HG03159 (cell line): ENCODE data around the gene CD247.

Experiments used
- ATAC-seq: cut with Tn5 transposase; IDR thresholded peaks from one replicate; pipeline ENCODE4 v1.9.1; 2021; ENCODE audit warnings: mild to moderate bottlenecking, moderate library complexity; ENCODE audit not compliant: unreplicated experiment

Gene CD247

DNA sequence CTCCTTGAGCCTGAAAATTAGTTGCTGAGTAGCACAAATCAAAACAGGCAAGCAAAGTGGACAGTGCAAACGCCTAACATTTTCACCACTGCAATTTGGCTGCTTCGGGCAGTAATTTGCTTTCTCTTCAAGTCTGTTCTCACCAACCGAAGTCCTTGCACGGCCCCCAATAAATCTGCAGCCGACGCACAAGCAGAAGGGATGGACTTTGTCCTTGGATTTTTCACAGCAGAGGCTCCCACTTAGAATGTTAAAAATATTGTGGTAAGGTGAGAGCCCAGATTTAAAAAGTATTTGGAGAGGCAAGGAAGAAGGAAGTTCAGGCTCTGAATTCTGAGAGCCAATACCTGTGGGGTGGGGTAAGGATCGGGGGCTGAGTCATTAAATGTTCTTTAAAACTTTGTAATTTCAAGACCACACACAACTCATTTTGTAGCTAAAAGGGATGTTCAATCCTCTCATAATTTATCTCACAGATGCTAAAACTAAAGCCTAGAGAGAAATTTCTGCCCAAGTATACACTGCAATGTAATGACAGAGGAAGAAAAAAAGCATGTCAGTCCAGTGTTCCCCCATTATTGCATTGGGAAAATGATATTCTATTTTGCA is 6.2 kb downstream of the CD247 start:
- ATAC-seq, result no peak

DNA sequence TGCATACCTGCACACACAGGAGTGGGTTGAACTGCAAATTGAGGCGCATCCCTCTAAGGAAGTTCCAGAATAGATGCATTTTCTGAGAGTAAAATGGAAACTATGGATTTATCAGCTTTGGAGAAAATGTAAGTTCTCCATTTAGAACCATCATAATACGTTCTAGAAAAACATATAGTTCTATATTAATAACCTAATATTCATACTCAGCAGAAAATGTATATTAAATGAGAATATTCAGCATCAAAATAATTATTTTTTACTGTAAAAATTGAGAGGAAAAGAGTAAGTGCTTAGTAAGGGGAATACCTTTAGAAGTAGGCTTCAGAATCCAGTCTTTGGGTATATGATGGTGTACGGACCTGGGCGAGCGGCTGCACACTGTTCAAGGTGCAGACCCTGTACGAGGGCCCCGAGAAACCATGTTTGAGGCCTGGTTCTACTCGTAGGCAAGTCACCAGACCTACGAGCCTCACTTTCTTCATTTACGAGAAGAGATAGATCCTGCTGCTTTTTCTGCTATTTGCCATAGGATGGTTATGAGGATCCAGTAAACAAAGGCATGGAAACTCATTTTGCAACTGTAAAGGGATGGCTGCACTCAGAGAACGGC is 6.8 kb downstream of the CD247 start:
- no peak for ATAC-seq

DNA sequence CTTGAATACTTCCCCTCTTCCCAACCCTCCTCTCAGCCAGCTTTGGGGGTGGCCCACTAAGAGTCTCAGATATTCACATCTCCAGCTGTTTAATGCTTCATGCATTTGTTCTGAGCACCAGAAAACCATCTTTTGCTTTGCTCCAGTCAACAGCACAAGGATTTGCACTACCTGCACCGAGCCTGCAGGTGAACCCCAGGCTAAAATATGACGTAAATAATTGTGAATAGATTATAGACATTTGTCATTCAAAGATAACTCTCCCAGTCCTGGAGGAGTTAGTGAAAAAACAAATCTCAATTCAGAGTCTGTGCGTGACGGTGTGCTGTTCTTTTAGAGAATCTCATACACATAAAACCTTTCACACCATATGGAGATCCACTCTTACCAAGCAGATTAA is 7.4 kb downstream of the CD247 start:
- ATAC-seq, result no peak

DNA sequence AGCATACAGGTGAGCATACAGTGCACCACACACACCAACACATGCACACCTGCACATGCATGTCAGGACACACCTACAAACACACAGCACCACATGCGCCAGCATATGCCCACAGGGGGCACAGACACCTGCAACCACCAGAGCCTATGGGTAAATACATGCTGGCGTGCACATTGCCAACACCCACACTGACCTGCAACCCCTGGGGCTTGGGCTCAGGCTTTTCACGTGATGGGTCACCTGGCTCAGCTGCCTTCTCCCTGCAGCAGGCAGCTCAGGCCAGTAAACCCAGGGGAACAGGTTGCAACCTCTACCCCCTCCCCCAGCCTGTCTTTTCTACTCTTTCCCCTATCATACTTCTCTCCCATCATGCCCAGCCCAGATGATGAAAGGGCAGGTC is 8.1 kb downstream of the CD247 start:
- ATAC-seq, result no peak

DNA sequence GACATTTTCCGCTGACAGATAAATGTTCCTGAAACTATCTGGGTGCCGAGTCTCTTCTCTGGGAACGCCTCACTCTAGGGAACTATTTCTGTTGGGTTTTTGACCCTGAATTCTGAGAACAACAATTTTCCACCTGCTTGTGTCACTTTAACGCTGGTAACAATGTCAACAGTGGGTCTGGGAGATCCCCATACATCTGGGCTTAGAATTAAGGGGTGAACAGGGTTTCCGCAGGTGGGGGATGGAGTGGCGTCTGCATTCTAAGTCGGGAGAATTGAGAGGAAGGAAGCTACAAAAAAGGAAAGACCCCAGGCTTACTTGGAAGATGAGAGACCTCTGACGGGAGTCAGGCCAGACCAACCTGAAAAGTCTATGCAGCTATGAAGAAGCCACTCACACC is 8.7 kb downstream of the CD247 start:
- ATAC-seq, result no peak

DNA sequence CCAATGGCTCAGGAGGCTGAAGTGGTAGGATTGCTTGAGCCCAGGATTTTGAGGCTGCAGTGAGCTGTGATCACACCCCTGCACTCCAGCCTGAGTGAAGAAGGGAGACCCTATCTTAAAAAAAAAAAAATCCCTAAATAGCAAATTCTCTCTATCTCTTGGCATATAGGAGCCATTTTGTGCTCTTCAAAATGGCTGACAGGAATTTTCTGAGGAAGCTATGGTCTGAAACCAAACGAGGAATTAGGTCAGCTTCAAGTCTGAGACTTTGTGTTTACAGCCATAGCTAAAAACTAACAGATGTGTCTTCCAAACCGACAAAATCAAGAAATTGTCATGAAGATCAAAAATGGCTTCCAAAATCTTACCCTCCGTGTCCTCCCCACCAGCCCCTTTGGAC is 10.6 kb downstream of the CD247 start:
- no peak for ATAC-seq

DNA sequence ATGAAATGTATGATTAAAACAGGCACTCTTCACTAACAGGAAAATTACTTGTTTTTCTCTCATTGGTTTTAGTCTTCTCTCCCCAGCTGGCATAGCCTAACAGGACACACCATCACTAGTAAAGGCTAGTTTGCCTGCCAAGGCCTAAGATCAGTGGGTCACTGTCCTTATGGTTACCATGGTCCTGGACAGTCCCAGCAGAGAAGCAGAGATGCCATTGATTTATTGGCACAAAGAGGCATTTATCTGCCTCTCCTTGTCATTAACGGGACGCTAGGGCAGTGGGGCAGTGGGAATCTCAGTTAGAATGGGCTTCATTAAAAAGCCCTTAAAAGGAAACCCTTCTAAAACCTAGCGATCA is 13.9 kb downstream of the CD247 start:
- no peak for ATAC-seq

DNA sequence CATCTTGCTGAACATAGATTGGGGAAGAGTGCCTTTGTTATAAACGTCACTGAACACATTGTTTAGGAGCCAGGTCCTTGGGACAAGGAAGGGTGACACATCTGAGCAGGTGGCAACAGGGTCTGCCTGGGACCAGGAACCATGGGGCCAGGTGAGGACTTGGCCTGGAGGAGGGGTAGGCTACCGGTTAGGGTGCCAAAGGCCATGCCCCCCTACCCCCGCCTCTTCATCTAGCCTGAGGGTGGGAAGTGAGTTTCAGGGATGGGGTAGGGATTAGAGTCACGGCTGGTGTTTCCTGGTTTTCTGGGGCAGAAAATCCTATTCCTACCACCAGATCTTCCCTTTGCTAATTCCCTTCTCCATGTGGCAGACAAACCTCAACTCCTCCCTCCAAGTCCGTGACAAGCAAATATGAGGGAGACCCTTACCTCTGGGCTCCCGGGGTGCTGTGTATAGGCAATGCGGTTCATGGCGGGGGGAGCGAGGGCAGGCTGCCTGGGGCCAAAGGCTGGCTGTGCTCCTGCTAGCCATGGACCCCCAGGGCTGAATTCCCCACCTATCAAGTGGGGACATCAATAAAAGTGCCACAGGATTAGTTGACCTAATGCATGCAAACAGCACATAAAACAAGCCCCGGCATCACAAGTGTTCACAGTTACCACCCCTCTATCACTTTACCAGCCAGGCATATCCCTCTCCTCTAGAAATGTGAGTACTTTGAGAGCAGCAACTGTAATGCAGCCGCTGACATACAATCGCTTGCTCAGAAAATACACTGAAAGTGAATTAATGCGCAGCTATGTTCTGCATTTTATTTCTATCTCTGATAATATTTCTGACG is 14.5 kb downstream of the CD247 start:
- no peak for ATAC-seq

DNA sequence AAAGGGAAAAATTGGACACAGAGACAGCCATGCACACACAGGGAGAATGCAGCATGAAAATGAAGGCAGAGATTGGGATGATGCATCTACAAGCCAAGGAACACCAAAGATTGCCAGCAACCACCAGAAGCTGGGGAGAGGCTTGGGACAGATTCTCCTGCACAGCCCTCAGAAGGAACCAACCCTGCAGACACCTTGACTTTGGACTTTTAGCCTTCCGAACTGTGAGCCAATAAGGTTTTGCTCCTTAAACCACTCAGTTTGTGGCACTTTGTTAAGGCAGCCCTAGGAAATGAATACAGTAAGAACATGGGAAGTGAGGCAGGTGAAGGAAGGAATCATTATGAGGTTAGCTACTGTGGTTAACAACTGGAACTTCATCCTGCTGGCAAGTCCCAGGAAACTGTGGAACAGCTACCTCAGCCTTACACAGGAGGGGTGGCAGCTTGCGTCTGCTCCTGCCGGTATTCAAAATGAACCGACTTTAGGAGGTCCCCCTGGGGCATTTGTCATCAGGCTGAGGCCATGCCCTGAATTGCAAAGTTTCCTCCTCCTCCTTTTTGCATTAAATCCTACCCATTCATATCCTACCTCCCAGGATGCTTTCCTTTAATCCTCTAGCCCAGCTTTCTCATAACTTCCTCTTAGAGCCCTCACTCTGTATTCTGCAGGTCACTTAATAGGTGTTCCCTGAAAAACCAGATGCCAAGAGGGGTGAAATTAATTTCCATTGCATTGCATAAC is 15.4 kb downstream of the CD247 start:
- no peak for ATAC-seq

DNA sequence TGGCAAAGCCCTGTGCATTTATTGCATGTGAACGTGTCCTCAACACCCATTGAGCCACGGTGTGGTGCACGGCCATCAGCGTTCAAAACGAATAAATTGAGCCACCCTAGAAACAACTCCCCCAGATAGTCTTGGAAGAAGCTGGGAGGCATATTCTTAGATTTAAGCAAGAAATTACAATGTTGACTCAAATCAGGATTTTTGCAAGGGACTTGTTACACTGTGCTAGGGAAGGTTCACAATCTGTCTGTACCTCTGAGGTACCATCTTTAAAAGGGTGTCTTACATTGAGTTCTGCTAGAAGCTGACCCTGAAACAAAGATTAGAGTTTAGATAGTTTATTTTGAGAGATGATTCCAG is 16.2 kb downstream of the CD247 start:
- no peak for ATAC-seq

DNA sequence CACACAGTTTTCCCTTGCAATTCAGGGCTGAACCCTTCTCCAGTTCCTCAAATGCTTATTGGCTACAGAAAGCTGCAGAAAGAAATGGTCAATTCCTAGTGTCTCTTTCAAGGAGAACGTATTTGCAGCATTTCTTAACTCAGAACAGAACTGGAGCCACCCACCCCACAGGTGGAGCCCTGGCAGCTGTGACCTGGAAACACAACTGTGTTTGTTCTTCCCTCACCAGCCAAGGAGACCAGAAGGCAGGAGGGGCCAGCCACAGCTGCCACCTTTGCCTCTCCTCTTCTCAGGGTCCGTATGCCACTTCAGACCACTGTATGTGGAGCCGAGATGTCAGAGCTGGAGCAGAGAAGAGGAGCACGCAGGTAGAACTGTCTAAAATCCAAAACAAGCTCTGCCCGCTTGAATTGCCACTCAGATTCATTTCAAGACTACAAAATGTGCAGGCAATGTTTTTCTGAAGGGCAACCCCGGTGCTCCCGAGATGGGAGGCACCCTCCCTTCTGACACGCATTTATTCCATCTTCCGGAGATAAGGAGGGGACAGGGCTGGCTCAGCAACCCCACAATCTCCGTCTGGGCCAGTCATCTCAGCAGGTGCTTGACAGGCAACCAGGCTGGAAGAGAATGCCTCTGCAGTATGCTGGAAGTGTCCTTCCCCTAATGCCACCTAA is 16.7 kb downstream of the CD247 start:
- no peak for ATAC-seq

DNA sequence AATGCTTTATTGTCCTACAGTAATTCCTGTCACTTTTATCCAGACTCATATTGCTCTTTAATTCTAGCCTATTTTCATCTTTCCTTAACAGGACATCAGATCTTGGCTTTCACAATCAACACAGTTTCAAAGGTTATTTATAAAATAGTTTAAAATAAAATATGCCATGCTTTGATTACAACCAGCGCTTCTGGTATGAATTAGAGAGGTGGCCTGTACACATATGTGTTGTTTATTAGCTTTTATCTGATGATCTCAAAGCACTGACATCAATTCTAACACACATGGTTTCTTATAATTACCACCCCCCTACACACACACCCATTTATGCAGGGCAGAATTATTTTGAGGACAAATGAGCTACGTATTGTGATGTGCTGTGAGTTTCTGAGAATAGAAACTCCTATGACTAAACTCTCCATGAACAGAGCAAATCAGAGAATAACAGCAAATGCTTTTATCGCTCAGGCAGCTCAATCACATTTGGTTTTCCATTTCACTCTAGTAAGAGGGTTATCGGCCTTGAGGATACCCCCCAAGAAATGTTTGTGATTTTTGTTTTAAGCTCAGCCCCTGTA is 18.0 kb downstream of the CD247 start:
- no peak for ATAC-seq

DNA sequence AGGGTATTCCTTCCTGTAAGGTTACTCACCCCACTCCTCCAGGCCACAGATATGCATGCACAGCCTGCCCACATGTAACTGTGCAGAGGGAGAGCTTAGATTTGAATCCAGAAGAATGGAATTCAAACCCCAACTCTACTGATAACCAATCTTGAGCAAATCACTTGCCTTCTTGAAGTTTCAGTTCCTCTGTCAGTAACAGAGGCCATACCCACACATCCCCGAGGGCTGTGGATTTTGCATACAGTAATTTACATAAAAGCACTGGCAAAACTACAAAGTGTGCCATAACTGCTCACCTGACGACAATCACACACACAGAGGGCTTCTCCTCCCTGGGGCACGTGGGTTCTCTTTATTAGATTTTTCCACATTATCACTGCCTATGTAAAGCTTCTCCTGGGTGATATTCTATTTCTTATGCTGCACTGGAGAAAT is 18.6 kb downstream of the CD247 start:
- peak; percentile 98 for ATAC-seq

DNA sequence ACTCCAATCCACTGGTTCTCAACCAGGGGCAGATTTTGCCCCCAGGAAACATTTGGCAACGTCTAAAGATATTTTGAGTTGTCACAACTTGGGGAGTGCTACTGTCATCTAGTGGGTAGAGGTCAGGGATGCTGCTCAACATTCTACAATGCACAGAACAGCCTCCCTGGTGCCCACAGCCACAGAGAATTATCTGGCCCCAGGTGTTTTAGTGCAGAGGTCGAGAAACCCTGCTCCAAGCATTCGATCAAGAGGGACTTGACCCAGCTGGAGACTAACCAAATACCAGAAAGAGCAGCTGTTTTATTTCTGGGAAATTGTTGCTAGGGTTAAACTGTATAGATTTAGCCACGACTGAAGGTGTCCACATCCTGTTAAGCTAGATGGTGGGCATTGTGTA is 19.2 kb downstream of the CD247 start:
- no peak for ATAC-seq

DNA sequence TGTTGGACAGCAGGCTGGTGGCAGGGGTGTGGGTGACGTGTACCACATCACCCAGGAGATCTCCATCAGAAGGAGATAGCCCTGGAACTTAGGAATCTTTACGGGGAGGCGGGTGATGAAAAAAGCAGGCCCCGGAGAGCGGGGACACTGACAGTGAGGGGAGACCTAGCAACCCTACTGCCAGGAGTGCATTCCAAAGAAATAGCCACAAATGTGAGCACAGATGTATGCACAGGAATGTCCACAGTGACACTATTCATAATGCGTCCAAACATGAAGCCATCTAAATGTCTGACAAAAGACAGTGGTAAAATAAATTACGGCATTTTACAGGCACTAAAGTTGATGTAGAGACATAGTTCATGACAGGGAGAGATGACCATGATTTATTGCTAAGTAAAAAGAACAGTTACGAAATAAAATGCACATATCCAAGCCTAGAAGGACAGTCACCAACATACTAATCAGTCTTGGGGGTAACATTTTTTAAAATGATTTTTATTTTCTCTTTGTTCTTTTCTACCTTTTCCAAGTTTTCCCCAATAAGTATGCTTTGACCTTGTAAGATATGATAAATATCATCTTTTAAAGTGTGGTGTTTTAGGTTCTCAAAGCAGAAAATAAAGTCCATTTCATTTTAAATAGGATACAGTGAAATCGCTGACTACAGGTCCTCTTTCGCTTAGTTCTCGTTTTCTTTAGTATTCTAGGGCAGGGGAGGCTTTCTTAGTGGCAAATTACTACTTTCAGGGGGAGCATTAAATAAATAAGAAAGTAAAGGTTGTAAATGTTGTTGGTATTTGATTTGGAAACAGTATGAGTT is 21.3 kb downstream of the CD247 start:
- ATAC-seq, result no peak

DNA sequence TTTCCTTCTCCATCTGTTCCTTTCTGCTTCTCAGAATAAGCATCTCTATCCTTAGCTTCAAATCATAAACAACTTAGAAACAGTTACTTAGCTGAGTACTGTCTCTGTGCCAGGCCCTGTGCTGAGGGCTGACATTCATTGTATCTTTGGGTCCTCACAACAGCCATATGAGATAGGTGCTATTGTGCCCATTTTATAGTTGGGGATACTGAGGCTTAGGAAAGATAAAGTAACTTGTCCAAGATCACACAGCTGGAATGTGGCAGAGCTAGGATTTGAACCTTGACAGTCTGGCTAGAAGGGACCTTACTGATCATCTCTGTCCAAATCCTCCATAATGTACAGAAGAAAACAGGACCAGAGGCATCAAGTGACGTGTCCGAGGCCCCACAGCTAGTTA is 25.0 kb downstream of the CD247 start:
- ATAC-seq, result no peak

DNA sequence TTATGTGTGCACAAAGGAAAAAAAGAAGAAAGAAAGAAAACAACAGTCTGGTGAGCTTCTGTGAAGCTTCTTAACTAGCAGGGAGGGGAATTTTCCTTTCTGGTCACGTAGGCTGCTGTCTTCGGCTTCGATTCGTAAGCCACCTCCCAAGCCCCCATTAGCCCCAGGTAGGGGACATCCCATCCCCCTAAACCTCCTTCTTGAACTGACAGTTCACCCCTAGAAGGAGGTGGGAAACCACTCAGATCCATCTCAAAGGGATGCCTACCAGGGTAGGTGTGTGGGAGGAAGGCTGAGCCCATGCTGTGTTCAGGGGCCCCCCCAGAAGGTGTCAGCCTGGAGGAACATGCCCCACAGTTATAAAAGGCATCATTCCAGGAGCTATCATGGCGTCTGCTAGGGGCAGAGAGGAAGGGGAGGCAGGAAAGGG is 25.8 kb downstream of the CD247 start:
- no peak for ATAC-seq

DNA sequence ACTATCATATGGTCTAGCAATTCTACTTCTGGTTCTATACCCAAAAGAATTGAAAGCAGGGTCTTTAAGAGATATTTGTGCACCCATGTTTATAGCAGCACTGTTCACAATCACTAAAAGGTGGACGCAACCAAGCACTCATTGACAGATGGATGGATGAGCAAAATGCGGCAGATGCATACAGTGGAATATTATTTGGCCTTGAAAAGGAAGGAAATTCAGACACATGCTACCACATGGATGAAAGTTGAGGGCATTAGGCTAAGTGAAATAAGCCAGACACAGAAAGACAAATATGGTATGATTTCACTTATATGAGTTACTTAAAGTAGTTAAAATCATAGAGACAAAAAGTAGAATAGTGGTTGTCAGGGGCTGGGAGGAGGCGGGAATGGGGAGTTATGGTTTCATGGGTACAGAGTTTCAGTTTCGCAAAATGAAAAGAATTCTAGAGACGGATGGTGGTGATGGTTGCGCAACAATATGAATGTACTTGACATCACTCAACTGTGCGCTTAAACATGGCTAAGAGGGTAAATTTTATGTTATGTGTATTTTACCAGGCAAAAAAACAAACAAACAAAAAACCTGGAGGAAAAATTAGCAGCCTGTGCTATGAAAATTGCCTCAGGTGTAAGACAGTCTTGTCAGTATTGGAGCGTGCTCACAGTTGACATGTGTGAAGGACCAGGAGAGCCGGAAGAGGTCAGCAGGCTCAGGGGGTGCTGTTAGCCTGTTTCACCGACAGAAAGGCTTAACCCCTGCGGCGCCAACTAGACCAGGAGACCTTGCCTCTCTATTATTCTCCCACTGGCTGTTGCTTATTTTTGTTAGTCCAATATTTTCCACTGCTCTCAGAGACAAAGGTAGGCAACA is 26.5 kb downstream of the CD247 start:
- no peak for ATAC-seq

DNA sequence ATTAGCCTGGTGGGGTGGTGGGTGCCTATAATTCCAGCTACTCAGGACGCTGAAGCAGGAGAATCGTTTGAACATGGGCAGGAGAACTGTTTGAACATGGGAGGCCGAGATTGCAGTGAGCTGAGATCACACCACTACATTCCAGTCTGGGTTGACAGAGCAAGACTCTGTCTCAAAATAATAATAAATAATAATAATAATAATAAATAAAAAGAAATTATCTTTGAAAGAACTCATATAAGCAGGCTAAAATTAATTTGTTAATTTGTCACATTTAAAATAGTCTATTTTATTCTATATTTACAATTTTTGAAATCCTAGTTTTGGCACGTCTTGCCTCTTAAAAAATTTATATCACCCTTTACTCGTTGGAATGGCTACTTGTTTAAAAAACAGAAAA is 27.6 kb downstream of the CD247 start:
- no peak for ATAC-seq
